HG03575 (cell line): Measurements from ENCODE around the gene ATP5F1D.

ENCODE experiments used
- ATAC-seq: cut with Tn5 transposase; IDR thresholded peaks from one replicate; pipeline ENCODE4 v1.9.1; 2021; ENCODE audit not compliant: unreplicated experiment, insufficient number of reproducible peaks, low FRiP score; ENCODE audit errors: extremely low read depth

ATP5F1D gene

DNA sequence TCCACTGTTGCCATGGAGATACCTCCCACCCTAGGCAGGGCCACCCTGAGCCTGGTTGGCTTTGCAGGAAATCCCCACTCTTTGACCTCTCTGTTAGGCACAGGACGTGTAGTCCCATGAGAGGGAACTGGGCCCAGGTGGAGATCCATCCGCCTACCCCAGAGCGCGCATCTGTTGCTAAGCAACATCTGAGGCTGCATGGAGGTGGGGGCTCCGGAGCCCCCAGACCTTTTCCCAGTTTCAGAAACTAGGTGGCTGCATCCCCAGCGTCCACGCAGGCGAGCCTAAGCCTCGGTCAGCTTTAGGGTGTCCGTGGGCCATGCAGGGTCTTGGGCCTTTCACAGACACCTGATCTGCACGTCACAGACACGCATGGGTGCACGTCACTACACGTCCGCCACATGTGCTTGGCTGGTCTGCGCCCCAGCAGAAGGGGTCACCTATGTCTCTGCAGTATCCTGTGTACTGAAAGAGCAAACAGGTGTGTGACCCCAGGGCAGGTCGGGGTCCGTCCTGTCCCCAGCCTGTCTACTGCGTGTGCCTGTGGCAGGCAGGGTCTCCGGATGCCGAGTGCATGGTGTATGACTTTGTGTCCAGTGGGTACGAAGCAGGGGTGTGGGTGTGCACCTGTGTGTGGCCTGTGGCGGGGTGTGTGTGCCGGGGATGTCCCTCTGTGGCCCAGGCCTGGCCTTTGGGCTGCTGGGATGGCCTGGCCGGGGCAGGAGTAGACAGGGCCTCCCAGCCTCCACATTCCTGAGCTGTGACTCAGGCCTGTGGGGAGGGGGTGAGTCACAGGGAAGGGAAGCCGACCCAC, 23.5 kb downstream of the ATP5F1D start:
- ATAC-seq: no peak

DNA sequence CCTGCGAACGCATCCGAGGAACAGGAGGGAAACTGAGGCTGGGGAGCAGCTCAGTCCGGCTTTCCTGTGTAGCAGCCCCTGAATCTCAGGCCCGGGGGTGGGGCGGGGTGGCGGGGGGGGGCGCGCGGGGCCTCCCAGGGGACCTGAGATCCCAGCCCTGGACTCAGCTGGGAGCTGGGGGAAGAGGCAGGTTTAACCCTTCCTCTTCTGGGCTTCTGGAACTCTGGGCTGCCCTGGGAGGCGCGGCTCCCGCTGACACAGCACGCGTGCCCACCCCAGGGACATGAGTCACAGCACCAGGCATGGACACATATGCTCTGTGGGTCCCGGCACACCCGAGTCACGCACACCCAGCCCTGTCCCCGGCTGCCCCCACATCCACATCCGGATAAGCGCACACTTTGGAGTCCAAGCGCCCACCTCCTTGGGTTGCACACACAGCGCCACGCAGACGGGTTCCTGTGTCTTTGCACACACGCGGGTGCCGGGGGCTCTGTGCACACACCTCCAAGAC, 24.1 kb downstream of the ATP5F1D start:
- no peak for ATAC-seq

DNA sequence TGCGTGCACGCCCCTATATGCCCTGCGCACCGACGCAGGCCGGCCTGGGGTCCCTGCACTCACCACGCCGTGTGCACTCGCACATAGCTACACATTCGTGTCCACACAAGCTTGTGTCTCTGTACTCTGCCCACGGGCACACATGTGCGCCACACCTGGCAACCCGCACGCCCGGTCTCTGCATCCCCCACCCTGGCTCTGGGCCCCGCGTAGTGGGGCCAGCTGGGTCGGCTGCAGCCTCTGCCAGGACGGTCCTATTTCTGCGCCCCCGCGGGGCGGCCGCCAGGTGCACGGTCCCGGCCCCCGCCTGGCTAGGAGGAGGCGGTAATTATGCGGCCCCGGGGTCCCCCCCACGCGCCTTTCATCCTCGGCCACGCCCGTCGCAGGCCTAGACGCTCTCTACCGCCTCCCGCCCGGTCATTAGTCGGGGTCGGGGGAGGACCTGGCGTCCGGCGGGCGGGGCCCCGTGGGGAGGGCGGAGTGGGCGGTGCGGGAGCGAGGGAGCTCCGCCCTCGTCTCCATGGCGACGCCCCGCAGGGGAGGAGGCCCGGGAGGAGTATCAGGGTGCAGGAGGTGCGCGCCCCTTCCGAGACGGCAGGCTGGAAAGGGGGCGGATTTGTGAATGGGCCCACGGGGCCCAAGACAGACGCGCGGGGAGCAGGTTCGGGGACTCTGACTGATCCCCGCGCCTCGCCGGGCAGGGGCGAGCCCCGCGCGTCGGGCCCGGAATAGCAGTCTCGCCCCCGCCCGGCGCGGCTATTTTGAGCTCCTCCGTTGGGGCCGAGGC, 24.8 kb downstream of the ATP5F1D start:
- ATAC-seq: no peak

DNA sequence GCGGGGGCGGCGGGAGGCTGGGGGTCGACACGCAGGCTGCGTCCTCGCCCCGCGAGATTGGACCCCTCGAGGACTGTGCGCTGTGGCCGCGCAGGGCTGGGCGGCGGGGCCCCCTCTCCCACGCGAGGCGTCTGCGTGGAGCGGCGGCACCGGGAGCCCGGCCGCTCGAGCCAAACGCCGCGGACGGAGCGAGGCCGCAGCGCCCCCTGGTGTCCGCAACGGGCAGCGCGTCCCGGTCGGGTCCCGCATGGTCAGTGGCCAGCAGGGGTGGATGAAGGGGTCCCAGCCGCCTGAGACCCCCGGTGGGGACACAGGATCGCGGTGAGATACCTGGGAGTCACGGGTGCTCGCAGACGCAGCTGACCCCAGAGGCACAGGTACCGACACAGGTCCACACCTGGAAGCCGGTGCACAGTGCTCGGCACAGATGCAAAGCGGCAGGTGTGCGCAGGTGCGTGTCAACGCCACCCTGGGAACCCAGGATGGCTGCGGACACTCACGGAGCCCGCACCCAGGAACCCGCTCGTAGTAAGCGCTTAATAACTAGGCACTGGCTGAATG, 25.4 kb downstream of the ATP5F1D start:
- no peak for ATAC-seq

DNA sequence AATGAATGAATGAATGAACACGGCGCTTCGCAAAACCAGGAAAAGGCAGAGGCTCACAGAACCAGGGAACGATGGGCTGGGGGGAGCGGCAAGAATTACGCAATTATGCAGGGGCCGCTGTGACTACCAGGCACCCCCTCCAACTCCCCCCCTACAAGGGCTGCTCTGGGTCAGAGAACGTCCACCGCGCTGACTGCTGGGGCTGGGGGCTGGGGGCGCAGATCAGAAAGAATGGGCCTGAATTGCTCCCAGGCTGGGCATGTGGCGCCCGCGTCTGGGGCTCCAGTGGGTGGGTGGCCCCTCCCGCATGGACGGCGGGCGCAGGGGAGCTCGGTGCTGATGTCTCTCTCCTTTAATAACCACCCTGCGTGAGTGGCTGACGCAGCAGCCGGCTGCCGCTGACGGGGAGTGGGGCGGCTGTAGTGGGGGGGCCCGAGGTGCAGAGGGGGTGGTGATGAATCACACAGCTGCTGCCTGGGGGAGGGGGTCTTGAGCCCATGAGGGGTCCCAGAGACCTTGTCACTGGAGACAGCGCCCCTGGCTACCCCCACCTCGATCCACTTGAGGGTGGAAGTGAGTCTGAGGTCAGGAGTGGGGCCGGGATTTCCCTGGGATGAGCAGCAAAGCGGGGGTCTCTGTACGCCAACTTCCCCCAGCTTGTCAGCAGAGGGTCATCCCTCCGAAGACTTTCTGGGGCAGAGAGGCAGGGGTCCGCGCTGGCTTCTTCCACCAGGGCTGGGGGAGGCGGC, 26.1 kb downstream of the ATP5F1D start:
- no peak for ATAC-seq

DNA sequence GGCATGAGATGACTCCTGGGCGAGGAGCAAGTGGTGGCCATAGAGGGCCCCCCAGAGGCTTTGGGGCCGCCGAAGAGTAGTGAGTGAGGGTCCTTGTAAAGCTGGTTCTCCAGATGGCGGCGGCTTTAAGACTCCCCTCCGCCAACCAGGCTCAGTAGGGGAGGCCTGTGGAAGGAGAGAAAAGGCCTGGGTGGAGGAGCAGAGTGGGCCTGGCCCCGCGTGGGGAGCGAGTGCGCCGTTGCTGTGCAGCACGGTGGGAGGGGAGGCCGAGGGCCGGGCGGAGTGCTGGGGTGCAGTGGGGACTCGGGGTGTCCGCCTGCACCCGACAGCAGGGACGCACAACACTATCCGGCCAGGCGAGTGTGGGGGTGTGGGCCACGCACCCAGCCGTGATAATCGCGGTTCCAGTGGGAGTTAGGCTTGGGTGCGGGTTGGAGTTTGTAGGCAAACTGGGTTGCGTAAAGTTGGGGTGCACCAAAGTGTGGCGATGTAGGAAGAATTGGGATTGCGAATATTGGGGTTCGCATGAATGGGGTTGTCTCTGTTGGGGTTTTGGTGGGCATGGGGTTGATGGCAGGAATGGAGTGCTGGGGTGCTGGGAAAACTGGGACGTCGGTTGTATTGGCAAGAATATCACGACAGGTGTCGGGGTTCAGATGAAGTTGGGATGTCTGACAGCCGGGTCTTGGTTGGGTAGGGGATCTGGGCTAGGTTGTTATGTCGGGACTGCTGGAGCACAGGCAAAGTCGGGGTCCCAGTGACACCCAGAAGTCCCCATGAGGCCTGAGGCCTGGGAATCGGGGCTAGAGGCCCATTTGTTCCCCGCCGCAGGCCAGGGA, 26.9 kb downstream of the ATP5F1D start:
- ATAC-seq: no peak

DNA sequence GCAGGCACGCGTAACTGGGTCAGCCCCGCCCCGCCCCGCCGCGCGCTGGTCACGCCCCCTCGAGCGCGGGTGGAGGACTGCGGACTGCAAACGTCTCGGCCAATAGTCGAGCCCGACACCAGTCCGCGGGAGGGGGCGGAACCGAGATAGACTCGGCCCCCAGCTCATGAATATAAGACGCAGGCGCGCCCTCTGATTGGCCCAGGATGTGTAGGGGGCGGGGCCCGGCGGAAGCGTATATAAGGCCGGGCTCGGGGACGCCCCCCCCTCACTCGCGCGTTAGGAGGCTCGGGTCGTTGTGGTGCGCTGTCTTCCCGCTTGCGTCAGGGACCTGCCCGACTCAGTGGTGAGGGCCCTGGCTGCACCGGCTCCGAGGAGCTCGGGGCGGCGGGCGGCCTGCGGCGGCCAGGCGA, 27.5 kb downstream of the ATP5F1D start, which contains the start of gene CIRBP:
Gene CIRBP, plus strand, starts transcription at position 268 of the 413 bp plus-strand sequence. CDS start 1,602 bp downstream, outside the sequence.
- ATAC-seq: peak; percentile 38

DNA sequence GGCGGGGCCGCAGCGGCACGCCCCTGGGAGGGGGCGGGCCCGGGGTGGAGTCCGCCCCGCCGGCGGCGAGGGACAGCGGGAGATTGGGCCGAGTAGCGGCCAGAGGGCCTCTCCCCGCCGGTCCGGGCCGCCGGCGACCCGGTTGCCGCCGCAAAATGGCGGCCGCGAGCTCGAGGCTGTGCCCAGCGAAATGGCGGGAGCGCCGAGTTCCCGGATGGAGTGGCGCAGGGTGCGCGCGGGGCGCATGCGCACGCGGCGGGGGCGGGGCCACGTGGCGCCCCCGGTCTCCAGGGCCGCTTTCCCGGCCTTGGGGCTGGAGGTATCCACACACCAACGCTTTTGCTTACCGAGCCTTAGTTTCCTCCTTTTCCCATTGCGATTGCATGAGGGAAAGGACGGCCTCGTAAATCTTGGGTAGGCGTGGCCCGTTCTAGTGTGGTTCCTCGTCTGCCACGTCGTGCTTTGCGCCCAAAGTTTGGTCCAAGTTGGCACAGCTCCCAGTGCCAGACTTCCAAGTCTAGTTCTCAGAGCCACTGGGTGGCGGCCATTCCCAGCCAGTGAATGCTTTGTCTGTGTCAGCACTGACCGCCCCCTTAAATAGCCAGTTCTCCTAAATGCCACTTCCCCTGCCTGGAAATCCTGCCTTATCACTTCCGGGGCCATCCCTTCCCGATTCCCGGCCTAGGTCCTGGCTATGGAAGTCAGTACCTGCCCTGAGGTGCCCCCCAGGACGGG, 28.1 kb downstream of the ATP5F1D start:
- ATAC-seq: no peak

DNA sequence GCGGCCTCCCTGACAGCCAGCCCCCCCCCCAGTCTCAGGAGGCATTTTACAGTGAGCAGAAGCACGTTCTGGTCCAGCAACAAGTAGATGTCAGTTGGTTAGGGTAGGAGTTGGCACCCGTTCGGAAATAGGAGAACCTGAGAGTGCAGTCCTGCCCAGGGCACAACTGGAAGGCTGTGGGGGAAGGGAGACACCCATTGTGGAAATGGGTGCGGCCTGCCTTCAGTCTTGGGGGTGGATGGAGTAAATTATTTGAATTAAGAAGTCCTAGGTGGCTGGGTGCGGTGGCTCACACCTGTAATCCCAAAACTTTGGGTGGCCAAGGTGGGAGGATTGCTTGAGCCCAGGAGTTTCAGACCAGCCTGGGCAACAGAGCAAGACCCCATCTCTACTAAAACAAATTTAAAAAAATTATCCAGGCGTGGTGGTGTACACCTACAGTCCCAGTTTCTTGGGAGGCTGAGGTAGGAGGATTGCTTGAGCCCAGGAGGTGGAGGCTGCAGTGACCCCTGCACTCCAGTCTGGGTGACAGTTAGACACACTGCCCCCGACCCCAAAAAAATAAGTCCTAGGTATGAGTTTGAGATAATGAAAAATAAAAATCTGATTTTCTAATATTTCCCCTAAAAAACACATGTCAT, 28.8 kb downstream of the ATP5F1D start:
- ATAC-seq: no peak

DNA sequence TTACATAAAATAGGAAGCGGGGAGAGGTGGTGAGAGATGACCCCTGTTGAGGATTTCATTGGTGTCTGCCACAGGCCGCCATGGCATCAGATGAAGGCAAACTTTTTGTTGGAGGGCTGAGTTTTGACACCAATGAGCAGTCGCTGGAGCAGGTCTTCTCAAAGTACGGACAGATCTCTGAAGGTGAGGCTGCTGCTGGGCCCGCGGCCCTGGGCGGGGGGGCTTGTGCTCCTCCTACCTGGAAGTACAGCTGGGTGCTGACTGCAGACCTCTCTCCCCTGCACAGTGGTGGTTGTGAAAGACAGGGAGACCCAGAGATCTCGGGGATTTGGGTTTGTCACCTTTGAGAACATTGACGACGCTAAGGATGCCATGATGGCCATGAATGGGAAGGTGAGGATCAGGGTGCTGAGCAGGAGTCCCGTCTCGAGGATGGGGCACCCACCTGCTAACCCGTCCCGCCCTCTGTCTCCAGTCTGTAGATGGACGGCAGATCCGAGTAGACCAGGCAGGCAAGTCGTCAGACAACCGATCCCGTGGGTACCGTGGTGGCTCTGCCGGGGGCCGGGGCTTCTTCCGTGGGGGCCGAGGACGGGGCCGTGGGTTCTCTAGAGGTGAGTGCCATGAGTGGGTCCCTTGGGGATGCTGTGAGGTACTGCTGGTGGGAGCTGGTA, 29.4 kb downstream of the ATP5F1D start:
- no peak for ATAC-seq

DNA sequence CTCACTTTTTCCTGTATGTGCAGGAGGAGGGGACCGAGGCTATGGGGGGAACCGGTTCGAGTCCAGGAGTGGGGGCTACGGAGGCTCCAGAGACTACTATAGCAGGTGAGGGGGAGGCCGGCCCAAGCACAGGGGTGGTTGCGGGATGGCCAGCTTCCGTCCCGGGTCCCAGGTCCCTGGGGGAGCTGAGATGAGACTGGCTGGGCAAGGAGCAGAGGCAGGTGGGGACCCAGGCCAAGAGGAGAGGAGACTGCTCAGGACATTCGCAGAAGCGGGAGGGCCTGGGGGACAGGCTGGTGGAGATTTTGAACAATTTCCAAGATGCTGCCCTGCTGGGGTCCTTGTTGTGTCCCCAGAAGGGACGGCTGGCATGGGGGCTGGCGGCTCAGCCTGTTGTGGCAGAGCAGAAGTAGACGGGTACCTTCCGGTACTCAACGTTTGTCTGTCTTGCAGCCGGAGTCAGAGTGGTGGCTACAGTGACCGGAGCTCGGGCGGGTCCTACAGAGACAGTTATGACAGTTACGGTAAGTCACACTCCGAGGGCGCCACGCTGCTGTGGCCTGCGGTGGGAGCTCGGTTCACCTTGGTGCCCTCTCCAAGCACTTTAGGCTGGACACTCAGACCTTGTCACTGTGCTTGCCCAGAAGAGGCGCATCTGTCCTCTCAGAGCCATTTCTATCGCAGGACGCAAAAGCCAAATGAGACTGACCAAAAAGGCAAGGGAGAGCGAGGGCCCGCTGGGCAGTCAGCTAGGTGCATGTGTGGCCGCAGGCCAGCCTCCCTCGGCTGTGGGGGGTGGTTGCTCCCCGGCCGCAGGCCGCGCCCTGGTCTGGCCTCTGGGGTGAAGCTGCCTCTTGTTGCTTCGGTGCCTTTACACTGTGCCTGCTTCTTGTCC, 30.2 kb downstream of the ATP5F1D start:
- no peak for ATAC-seq

DNA sequence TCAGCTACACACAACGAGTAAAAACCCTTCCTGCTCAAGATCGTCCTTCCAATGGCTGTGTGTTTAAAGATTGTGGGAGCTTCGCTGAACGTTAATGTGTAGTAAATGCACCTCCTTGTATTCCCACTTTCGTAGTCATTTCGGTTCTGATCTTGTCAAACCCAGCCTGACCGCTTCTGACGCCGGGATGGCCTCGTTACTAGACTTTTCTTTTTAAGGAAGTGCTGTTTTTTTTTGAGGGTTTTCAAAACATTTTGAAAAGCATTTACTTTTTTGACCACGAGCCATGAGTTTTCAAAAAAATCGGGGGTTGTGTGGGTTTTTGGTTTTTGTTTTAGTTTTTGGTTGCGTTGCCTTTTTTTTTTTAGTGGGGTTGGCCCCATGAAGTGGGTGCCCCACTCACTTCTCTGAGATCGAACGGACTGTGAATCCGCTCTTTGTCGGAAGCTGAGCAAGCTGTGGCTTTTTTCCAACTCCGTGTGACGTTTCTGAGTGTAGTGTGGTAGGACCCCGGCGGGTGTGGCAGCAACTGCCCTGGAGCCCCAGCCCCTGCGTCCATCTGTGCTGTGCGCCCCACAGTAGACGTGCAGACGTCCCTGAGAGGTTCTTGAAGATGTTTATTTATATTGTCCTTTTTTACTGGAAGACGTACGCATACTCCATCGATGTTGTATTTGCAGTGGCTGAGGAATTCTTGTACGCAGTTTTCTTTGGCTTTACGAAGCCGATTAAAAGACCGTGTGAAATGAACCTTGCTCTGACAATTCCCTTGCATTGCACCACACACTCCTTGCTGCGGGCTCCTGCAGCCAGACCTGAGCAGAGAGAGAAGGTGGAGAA, 31.1 kb downstream of the ATP5F1D start:
- no peak for ATAC-seq

DNA sequence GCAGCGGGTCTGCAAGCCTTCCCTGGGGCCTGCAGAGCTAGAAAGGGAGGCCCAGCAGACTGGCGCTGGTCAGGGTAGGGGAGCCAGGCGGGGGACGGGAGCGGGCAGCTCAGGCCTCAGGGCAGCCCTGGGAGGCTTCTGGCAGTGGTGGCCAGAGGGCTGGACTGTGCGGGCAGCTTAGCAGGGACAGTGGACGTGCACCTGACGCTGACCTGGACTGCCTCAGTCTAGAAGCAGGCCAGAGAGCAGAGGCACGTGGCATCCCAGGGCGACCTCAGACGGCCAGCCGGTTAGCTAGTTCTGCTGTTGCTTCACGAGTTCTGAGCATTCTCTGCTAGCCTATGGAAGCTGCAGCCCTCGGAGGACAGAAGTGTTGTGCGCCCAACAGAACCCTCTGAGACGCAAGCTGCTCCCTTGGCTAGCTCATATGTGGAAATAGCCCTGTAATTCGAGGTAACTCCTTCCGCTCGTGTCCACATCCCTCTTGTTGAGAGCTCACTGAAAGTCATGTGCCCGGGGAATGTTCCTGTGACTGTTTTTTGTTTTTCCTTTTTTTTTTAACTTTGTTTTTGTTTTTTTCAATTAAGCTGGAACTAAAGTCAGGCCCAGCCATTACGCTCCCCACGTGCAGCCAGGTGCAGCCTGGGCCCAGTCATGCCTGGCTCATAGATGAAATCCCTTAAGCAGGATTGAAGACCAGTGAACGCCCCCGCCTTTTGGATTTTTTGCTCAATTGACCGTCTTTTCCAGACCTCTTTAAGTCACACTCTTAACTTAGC, 31.9 kb downstream of the ATP5F1D start:
- ATAC-seq: no peak
